Measurements from ENCODE around the gene TGFB2. TPM values are rescaled to one million over a fixed set of nuclear protein-coding genes. Genes with fewer than 3 reads are reported as not detected.

The TGFB2 gene
- total RNA-seq, 2 donors from 2014 or later, result 0.27 to 4.6 TPM

GRCh38 chr1:218362418-218363076, 17.4 kb downstream of the TGFB2 start:
- no peaks in the 10 kb centered on the region for H3K4me1 ChIP-seq
- TF ChIP-seq, protein P1, sequence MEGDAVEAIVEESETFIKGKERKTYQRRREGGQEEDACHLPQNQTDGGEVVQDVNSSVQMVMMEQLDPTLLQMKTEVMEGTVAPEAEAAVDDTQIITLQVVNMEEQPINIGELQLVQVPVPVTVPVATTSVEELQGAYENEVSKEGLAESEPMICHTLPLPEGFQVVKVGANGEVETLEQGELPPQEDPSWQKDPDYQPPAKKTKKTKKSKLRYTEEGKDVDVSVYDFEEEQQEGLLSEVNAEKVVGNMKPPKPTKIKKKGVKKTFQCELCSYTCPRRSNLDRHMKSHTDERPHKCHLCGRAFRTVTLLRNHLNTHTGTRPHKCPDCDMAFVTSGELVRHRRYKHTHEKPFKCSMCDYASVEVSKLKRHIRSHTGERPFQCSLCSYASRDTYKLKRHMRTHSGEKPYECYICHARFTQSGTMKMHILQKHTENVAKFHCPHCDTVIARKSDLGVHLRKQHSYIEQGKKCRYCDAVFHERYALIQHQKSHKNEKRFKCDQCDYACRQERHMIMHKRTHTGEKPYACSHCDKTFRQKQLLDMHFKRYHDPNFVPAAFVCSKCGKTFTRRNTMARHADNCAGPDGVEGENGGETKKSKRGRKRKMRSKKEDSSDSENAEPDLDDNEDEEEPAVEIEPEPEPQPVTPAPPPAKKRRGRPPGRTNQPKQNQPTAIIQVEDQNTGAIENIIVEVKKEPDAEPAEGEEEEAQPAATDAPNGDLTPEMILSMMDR (IDR thresholded peaks at IDR 0.05), result no peak
- intact Hi-C loops (cut with DNase I), result no loop called here

DNA sequence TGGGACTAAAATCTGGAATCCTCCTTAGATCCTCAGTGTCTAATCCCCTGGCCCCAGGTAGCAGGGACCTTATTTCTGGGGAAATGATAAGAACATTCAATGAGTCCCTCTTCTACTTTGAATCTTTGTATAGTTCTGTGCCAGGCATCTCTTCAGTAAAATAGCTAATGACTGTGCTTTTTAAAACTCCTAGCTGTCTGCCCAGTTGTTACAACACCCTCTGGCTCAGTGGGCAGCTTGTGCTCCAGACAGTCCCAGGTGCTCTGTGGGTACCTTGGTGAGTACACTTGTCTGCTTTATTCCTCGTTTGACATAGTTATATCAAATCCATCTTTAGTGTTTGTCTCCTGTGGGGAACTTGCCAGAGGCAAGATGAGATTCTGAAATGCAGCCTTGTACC, 18.0 kb downstream of the TGFB2 start:
- TF ChIP-seq, protein P1 (IDR thresholded peaks at IDR 0.05), result no peak
- Histone ChIP-seq H3K27me3 (no peaks in the 10 kb centered on the region), H3K36me3 (no peaks in the 10 kb centered on the region), H3K9me3 (no peaks in the 10 kb centered on the region), H3K4me3 (no peak overlapping the region), H3K9ac (ENCODE audit: low read depth in 2 of 2, low read length in 2 of 2) (no peak overlapping the region), H3K27ac (no peak overlapping the region), H3K4me1 (no peaks in the 10 kb centered on the region)
- intact Hi-C loops (cut with DNase I), result no loop called here
- no peak for DNase-seq

More at GRCh38 chr1:218362418-218363076, 17.4 kb downstream of the TGFB2 start:
- H3K9me3 ChIP-seq, result no peaks in the 10 kb centered on the region
- H3K27ac ChIP-seq, result no peak overlapping the region
- no peaks in the 10 kb centered on the region for H3K36me3 ChIP-seq
- no peak overlapping the region for H3K9ac ChIP-seq (ENCODE audit: low read depth in 2 of 2, low read length in 2 of 2)
- H3K27me3 ChIP-seq, result no peaks in the 10 kb centered on the region
- no peak for DNase-seq
- H3K4me3 ChIP-seq, result no peak overlapping the region

DNA sequence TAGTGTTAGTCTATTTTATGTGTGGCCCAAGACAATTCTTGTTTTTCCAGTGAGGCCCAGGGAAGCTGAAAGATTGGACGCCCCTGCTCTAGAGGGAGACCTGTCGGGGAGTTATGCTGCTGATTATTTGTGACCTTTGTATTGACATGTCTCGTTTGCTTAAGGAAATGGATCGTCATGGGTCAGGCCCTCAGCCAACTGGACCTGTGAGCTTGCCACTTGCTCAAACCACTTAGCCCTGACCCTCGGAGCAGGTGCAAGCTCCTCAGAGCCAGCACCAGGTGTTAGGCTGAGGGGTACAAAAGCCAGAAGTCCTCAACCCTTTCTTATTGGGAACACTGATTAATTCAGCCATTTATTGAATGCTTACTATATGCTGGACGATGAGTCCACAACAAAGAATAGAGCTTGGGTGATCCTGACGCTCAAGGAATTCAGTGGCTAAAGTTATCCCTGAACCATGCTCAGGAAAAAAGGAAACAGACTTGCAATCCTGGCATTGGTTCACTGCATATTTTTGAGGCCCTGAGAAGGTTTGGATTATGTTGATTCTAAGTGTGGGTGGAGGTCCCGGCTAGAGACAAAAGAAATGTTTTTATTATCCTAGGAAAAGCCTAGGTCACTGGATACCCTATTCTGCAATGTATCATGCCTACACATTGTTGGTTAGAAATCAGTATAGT, 19.0 kb downstream of the TGFB2 start:
- H3K4me1 ChIP-seq, result no peaks in the 10 kb centered on the region
- TF ChIP-seq, protein P1 (IDR thresholded peaks at IDR 0.05), result no peak

DNA sequence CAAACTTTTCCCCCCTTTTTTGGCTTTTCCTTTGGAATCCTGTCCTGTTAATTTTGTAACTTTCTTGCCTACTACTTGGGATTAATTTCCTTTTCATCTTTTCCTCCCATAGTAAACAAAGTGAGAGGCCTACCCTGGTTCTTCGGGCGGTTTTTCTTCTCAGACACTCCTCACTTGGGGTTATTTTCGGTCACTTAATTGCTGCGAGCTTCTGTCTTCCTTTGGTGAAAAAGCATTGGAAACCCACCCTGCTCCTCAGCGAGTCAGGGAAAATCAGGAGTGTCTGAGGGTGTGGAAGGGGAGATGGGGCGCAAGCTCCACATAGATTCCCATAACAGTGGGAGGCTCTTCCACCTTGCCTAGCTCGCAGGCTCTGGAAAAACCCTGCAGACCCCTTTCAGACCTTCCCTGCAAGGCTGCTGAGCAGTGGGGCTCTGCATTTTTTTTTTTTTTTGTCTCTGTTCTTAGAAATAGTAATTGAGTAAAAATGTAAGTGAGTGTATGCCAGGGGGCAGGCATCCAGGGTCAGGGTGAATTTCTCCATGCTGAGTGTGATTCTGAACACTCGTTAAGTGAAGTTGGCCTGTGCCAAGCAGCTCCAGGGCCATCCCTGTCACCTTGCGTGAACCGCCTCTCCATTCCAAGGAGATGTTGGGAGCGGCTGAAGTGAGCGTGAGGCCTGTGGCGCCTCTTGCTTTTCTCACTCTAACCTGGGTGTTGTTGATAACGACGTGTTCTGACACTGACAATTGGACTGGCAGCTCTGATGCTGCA, 20.3 kb downstream of the TGFB2 start:
- no peak for DNase-seq
- Histone ChIP-seq H3K4me1 (no peaks in the 10 kb centered on the region), H3K36me3 (no peaks in the 10 kb centered on the region), H3K4me3 (no peak overlapping the region), H3K9me3 (no peaks in the 10 kb centered on the region), H3K27me3 (no peaks in the 10 kb centered on the region), H3K27ac (no peak overlapping the region), H3K9ac (ENCODE audit: low read depth in 2 of 2, low read length in 2 of 2) (no peak overlapping the region)
- TF ChIP-seq, protein P1 (IDR thresholded peaks at IDR 0.05), result no peak
- intact Hi-C loops (cut with DNase I), result no loop called here

More for the DNA sequence above, 19.0 kb downstream of the TGFB2 start:
- DNase-seq, result no peak
- intact Hi-C loops (cut with DNase I), result no loop called here
- H3K9me3 ChIP-seq, result no peaks in the 10 kb centered on the region
- H3K27me3 ChIP-seq, result no peaks in the 10 kb centered on the region
- H3K4me3 ChIP-seq, result no peak overlapping the region
- H3K27ac ChIP-seq, result no peak overlapping the region
- no peaks in the 10 kb centered on the region for H3K36me3 ChIP-seq
- H3K9ac ChIP-seq (ENCODE audit: low read depth in 2 of 2, low read length in 2 of 2), result no peak overlapping the region

DNA sequence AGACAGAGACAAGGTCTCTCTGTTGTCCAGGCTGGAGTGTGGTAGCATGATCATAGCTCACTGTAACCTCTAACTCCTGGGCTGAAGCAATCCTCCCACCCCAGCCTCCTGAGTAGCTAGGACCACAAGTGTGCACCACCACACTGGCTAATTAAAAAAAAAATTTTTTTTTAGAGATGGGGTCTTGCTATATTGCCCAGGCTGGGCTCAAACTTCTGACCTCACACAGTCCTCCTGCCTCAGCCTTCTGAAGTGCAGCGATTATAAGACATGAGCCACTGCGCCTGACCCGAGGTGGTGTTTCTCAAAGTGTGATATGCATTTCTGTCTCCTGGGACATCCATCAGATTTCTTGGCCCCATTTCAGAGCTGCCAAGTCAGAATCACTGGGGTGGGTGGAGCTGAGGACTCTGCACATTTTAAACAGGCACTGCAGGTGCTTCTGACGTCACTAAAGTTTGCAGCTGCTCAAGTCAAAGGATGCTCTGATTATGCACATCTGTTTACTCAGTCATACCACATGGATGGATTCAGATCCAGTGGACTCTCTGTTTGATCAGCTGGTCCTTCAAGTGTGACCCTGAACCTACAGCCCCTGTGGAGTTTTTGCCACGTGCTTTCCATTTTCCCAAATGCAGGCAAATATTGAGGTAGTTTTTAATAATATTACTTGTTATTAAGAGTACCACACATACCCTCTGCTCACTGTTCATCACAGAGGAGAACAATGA, 21.4 kb downstream of the TGFB2 start:
- Histone ChIP-seq H3K4me3 (no peak overlapping the region), H3K4me1 (no peaks in the 10 kb centered on the region), H3K27ac (no peak overlapping the region), H3K27me3 (no peaks in the 10 kb centered on the region), H3K9ac (ENCODE audit: low read depth in 2 of 2, low read length in 2 of 2) (no peak overlapping the region), H3K36me3 (no peaks in the 10 kb centered on the region), H3K9me3 (no peaks in the 10 kb centered on the region)
- TF ChIP-seq, protein P1 (IDR thresholded peaks at IDR 0.05), result no peak
- intact Hi-C loops (cut with DNase I), result no loop called here
- DNase-seq, result no peak

Measured in colonic mucosa (tissue), 4 donors.